ENCODE measurements around the gene NOBOX.

Gene NOBOX

GRCh38 chr7:144408121-144408520 is 4.6 kb upstream of the NOBOX start:
- POLR2A ChIA-PET, result no interaction called here
- CTCF ChIA-PET, result no interaction called here
- no peak for DNase-seq (ENCODE audit: extremely low spot score)
- no peak for TF ChIP-seq CTCF (IDR thresholded peaks at IDR 0.05; ENCODE audit: control extremely low read depth, extremely low read depth, low read depth, missing control alignments)

- ChIA-PET CTCF (no interaction called here), POLR2A (no interaction called here)
- no peak for TF ChIP-seq CTCF (IDR thresholded peaks at IDR 0.05; ENCODE audit: control extremely low read depth, extremely low read depth, low read depth, missing control alignments)
- no peak for DNase-seq (ENCODE audit: extremely low spot score)
These were observed 3.9 kb upstream of the NOBOX start for GRCh38 chr7:144407266-144407931.

- no peak for DNase-seq (ENCODE audit: extremely low spot score)
- POLR2A ChIA-PET, result interaction anchor here (0.5 kb wide), 1 partner anchor 52 kb away, joined by 3 read pairs; no protein-coding TSS in a partner anchor
- CTCF ChIA-PET, result interaction anchor here (1.2 kb wide), 1 partner anchor 13 kb away, joined by 4 read pairs; no protein-coding TSS in a partner anchor
These were observed 1.5 kb upstream of the NOBOX start for GRCh38 chr7:144404946-144405345.

GRCh38 chr7:144403102-144403501 is 391 bp downstream of the NOBOX start:
- TF ChIP-seq CTCF (IDR thresholded peaks at IDR 0.05; ENCODE audit: control extremely low read depth, extremely low read depth, low read depth, missing control alignments), result no peak
- CTCF ChIA-PET, result interaction anchor here (1.5 to 1.9 kb wide), 2 partner anchors 10 to 12 kb away, joined by 7 to 9 read pairs; no protein-coding TSS in a partner anchor
- POLR2A ChIA-PET, result no interaction called here
- DNase-seq (ENCODE audit: extremely low spot score), result no peak

More at GRCh38 chr7:144404946-144405345, 1.5 kb upstream of the NOBOX start:
- TF ChIP-seq CTCF (IDR thresholded peaks at IDR 0.05; ENCODE audit: control extremely low read depth, extremely low read depth, low read depth, missing control alignments), result no peak

- no peak for DNase-seq (ENCODE audit: extremely low spot score)
- TF ChIP-seq CTCF (IDR thresholded peaks at IDR 0.05; ENCODE audit: control extremely low read depth, extremely low read depth, low read depth, missing control alignments), result no peak
- POLR2A ChIA-PET, result no interaction called here
- CTCF ChIA-PET, result interaction anchor here (1.5 to 1.9 kb wide), 3 partner anchors 8 to 35 kb away, joined by 4 to 9 read pairs (median 7); no protein-coding TSS in a partner anchor
These were observed 2.0 kb downstream of the NOBOX start for GRCh38 chr7:144401490-144401889.

- POLR2A ChIA-PET, result no interaction called here
- TF ChIP-seq CTCF (IDR thresholded peaks at IDR 0.05; ENCODE audit: control extremely low read depth, extremely low read depth, low read depth, missing control alignments), result no peak
- CTCF ChIA-PET, result interaction anchor here (1.6 kb wide), 1 partner anchor 14 kb away, joined by 3 read pairs; no protein-coding TSS in a partner anchor
- no peak for DNase-seq (ENCODE audit: extremely low spot score)
These were observed 3.5 kb downstream of the NOBOX start for GRCh38 chr7:144399946-144400345.

Measured in GM10248 (cell line).